Smooth muscle cell (in vitro differentiated cells): ENCODE measurements around the gene NOTO. TPM values are rescaled to one million over a fixed set of nuclear protein-coding genes. Genes with fewer than 3 reads are reported as not detected.

ENCODE experiments used
- DNase-seq: peaks from one replicate; lab custom pipeline; 2025; ENCODE audit not compliant: unreplicated experiment; lab: John Stamatoyannopoulos, UW
- H2AFZ ChIP-seq: fragments of 200-600 bp; sonication (generic); 2 replicates; pipeline ENCODE4 v1.6.0; 2016; ENCODE audit warnings: antibody characterized with exemption, low read depth, mild to moderate bottlenecking
- H3F3A ChIP-seq: fragments of 200-600 bp; sonication (generic); 2 replicates; pipeline ENCODE4 v1.6.0; 2017; ENCODE audit warnings: antibody characterized with exemption, low read depth
- H3K27ac ChIP-seq: fragments of 200-600 bp; sonication (generic); 2 replicates; pipeline ENCODE4 v1.5.1; 2016; ENCODE audit warnings: low read depth, mild to moderate bottlenecking
- H3K27me3 ChIP-seq: fragments of 200-600 bp; sonication (generic); 2 replicates; pipeline ENCODE4 v1.6.1; 2016; ENCODE audit warnings: low read depth, mild to moderate bottlenecking
- H3K36me3 ChIP-seq: fragments of 200-600 bp; sonication (generic); 2 replicates; pipeline ENCODE4 v1.5.1; 2016; ENCODE audit warnings: low read depth
- H3K4me1 ChIP-seq: fragments of 200-600 bp; sonication (generic); 2 replicates; pipeline ENCODE4 v1.5.1; 2016; ENCODE audit warnings: low read depth
- H3K4me2 ChIP-seq: fragments of 200-600 bp; sonication (generic); 2 replicates; pipeline ENCODE4 v1.6.0; 2016; ENCODE audit warnings: mild to moderate bottlenecking
- H3K4me3 ChIP-seq: fragments of 200-600 bp; sonication (generic); 2 replicates; pipeline ENCODE4 v1.5.1; 2016; ENCODE audit warnings: mild to moderate bottlenecking
- H3K79me2 ChIP-seq: fragments of 200-600 bp; sonication (generic); 2 replicates; pipeline ENCODE4 v1.6.0; 2016; ENCODE audit warnings: low read depth, mild to moderate bottlenecking
- H3K9ac ChIP-seq: fragments of 200-600 bp; sonication (generic); 2 replicates; pipeline ENCODE4 v1.6.0; 2016; ENCODE audit warnings: low read depth
- H3K9me3 ChIP-seq: fragments of 200-600 bp; sonication (generic); replicated peaks from 2 replicates; pipeline ENCODE4 v1.5.1; 2016; ENCODE audit warnings: low read depth
- H4K20me1 ChIP-seq: fragments of 200-600 bp; sonication (generic); 2 replicates; pipeline ENCODE4 v1.6.0; 2016; ENCODE audit warnings: low read depth
- CTCF ChIP-seq: fragments of 200-600 bp; sonication (generic); IDR thresholded peaks from 2 replicates; pipeline ENCODE4 v1.5.1; 2017; ENCODE audit warnings: borderline replicate concordance, mild to moderate bottlenecking, antibody characterized with exemption; ENCODE audit not compliant: insufficient read depth, poor library complexity, severe bottlenecking
- WGBS: methylation state at CpG from one replicate; pipeline ENCODE4 v1.1.7; 2016; ENCODE audit warnings: low lambda C conversion rate; 5-methylcytosine and 5-hydroxymethylcytosine counted together
- polyA plus RNA-seq: library from polyadenylated mRNA; unstranded; fragments of >200 nt; fragmentation: Nextera tagmentation; extraction: Ambion mirVana; gene quantifications from 2 replicates; pipeline ENCODE4 v1.2.1, GENCODE V29; 2016
- total RNA-seq: library from RNA; depleted of rRNA; stranded (reverse); fragments of >200 nt; gene quantifications from 2 replicates; pipeline ENCODE4 v1.2.3, GENCODE V29; 2014

The NOTO gene
- total and polyA plus RNA-seq, 2 experiments from 2014 or later = not detected

DNA sequence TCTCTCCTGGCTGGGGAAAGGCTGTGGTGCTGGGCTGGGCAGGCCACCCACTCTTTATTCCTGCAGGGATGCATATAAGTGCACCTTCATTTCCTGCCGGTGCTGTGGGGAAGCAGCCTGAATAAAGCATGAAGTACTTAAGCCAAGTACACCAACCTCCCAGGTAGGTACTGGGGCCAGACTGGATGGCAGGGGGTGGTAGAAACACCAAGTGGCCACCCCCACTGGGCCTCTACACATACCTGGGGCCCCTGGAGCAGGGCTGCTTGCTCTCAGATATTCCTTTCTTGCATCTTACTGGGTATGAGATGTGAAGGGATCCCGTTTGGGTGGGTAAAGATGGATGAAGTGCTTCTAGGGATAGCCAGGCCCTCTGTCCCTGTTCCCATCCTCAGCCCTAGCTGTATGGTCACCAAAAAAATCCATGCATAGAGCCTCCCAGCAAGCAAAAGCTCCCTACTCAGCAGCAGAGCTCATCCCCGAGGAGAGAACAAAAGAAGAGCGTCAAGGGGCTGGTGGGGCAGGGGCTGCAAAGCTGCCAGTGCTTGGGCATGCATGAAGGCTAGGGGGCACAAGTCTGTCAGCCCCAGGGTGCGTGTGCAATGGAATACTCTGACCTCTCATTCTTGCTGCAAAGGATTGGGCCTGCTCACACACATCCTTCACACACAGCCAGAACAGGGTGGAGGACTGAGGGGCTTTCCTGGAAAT is 53.7 kb downstream of the NOTO start:
- DNase-seq = no peak
- Histone ChIP-seq H3K36me3 (no peaks in the 10 kb centered on the region), H3F3A (no peaks in the 10 kb centered on the region), H3K4me2 (no peak overlapping the region), H3K9me3 (no peaks in the 10 kb centered on the region), H3K79me2 (no peaks in the 10 kb centered on the region), H3K4me1 (no peaks in the 10 kb centered on the region), H4K20me1 (no peaks in the 10 kb centered on the region), H2AFZ (no peak overlapping the region), H3K27me3 (no peaks in the 10 kb centered on the region), H3K4me3 (no peak overlapping the region), H3K27ac (no peak overlapping the region), H3K9ac (no peak overlapping the region)
- WGBS = 80% methylated on average over 5 of the region's 5 CpGs
- no peak for TF ChIP-seq CTCF

DNA sequence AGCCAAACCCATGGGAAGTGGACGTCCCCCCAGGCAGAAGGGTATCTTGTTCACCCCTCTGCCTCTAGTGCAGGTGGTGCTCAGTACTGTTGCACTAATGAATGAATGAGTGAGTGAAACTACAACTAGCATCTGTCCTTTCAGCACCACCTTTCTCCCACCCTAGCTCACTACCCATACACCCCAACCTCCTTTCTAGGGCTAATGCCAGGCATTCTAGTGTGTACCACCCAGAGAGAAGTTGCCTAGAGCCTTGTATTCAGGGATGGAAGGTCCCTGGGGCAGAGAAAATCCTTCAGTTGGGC is 54.2 kb downstream of the NOTO start:
- Histone ChIP-seq H3F3A (no peaks in the 10 kb centered on the region), H3K79me2 (no peaks in the 10 kb centered on the region), H3K9me3 (no peaks in the 10 kb centered on the region), H2AFZ (no peak overlapping the region), H4K20me1 (no peaks in the 10 kb centered on the region), H3K27ac (no peak overlapping the region), H3K4me2 (no peak overlapping the region), H3K9ac (no peak overlapping the region), H3K4me3 (no peak overlapping the region), H3K4me1 (no peaks in the 10 kb centered on the region), H3K27me3 (no peaks in the 10 kb centered on the region), H3K36me3 (no peaks in the 10 kb centered on the region)
- no peak for DNase-seq
- TF ChIP-seq CTCF = no peak
- 53% methylated on average over 1 of the region's 1 CpG for WGBS

GRCh38 chr2:73257021-73257420 is 54.6 kb downstream of the NOTO start:
- DNase-seq = no peak
- Histone ChIP-seq H3K9me3 (no peaks in the 10 kb centered on the region), H3K79me2 (no peaks in the 10 kb centered on the region), H3K4me3 (no peak overlapping the region), H3K36me3 (no peaks in the 10 kb centered on the region), H3K27me3 (no peaks in the 10 kb centered on the region), H3K4me1 (no peaks in the 10 kb centered on the region), H4K20me1 (no peaks in the 10 kb centered on the region), H3K4me2 (no peak overlapping the region), H3K9ac (no peak overlapping the region), H3K27ac (no peak overlapping the region), H3F3A (no peaks in the 10 kb centered on the region), H2AFZ (no peak overlapping the region)
- TF ChIP-seq CTCF = no peak
- WGBS = 96% methylated on average over 2 of the region's 2 CpGs
